HEK293T (cell line): ENCODE data around the gene TRIM17.

Source experiments
- CTCF ChIA-PET: fragments of 350-600 bp; formaldehyde crosslinking; extraction: SDS; loops from one replicate; lab custom pipeline; 2021; ENCODE audit warnings: antibody characterized with exemption, inconsistent platforms; lab: Yijun Ruan, JAX
- POLR2A ChIA-PET: fragments of 350-600 bp; formaldehyde crosslinking; extraction: SDS; loops from one replicate; lab custom pipeline; 2020; ENCODE audit warnings: antibody characterized with exemption, inconsistent platforms; lab: Yijun Ruan, JAX
- DNase-seq: peaks from one replicate; pipeline ENCODE4 v3.0.0; 2012; ENCODE audit warnings: mixed read lengths; ENCODE audit errors: extremely low spot score
- ARNT ChIP-seq: fragments of 450-650 bp; IDR thresholded peaks from 2 replicates; pipeline ENCODE4 v1.6.1; 2017; ENCODE audit warnings: mild to moderate bottlenecking
- BHLHE40 ChIP-seq: fragments of 450-650 bp; IDR thresholded peaks from 2 replicates; pipeline ENCODE4 v1.6.1; 2016; ENCODE audit warnings: mild to moderate bottlenecking, moderate library complexity, borderline replicate concordance
- CTBP1 ChIP-seq: fragments of 450-650 bp; IDR thresholded peaks from 2 replicates; pipeline ENCODE4 v1.6.1; 2016; ENCODE audit warnings: borderline replicate concordance
- ELF4 ChIP-seq: fragments of 450-650 bp; IDR thresholded peaks from 2 replicates; pipeline ENCODE4 v1.6.1; 2017; ENCODE audit warnings: antibody characterized with exemption
- FOXA1 ChIP-seq: fragments of 450-650 bp; IDR thresholded peaks from 2 replicates; pipeline ENCODE4 v1.6.1; 2016; ENCODE audit warnings: mild to moderate bottlenecking
- FOXK2 ChIP-seq: fragments of 450-650 bp; IDR thresholded peaks from 2 replicates; pipeline ENCODE4 v1.6.1; 2016; ENCODE audit warnings: mild to moderate bottlenecking
- FOXM1 ChIP-seq: fragments of 450-650 bp; IDR thresholded peaks from 2 replicates; pipeline ENCODE4 v1.6.1; 2017; ENCODE audit warnings: mild to moderate bottlenecking, borderline replicate concordance
- HDGF ChIP-seq: fragments of 450-650 bp; IDR thresholded peaks from 2 replicates; pipeline ENCODE4 v1.6.1; 2017; ENCODE audit warnings: antibody characterized with exemption, borderline replicate concordance
- L3MBTL2 ChIP-seq: fragments of 450-650 bp; conservative IDR thresholded peaks from 2 replicates; pipeline ENCODE4 v1.6.1; 2016; ENCODE audit warnings: mild to moderate bottlenecking
- LEF1 ChIP-seq: fragments of 450-650 bp; IDR thresholded peaks from 2 replicates; pipeline ENCODE4 v1.6.1; 2017; ENCODE audit warnings: mild to moderate bottlenecking, borderline replicate concordance
- NFRKB ChIP-seq: fragments of 450-650 bp; IDR thresholded peaks from 2 replicates; pipeline ENCODE4 v1.6.1; 2016; ENCODE audit warnings: mild to moderate bottlenecking, moderate library complexity
- PKNOX1 ChIP-seq: fragments of 450-650 bp; IDR thresholded peaks from 2 replicates; pipeline ENCODE4 v1.6.1; 2016
- SP1 ChIP-seq: fragments of 450-650 bp; IDR thresholded peaks from 2 replicates; pipeline ENCODE4 v1.6.1; 2017
- SUZ12 ChIP-seq: fragments of 450-650 bp; IDR thresholded peaks from 2 replicates; pipeline ENCODE4 v1.6.1; 2016; ENCODE audit warnings: mild to moderate bottlenecking
- TARDBP ChIP-seq: fragments of 450-650 bp; IDR thresholded peaks from 2 replicates; pipeline ENCODE4 v1.6.1; 2016
- ZNF384 ChIP-seq: fragments of 450-650 bp; IDR thresholded peaks from 2 replicates; pipeline ENCODE4 v1.6.1; 2016

The TRIM17 gene

DNA sequence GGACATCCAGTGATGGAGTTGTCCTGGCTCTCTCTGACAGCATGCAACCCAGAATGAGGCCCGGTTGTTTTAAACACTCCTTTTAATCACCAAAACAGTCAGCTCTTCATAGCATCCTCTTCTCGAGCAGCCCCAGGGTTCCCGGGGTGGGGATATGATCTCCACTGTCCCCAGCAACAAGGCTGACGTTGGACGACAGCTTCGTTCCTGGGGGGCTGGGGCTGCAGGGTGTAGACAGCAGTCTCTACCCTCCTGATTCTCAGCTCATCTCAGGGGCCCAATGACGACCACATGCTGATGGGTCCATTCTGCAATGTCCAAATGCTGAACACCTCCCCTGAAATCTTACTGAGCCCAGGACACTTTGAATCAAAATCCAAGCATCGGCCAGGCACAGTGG, 37.0 kb downstream of the TRIM17 start:
- DNase-seq, result no peak
- POLR2A ChIA-PET, result interaction anchor here (0.7 to 1.0 kb wide), 2 partner anchors 28 kb away, joined by 3 read pairs; no protein-coding TSS in a partner anchor

GRCh38 chr1:228378873-228379460, 37.7 kb downstream of the TRIM17 start:
- CTCF ChIA-PET, result interaction anchor here (0.9 kb wide), 1 partner anchor 11 kb away, joined by 3 read pairs; no protein-coding TSS in a partner anchor
- POLR2A ChIA-PET, result interaction anchor here (0.7 to 1.0 kb wide), 2 partner anchors 27 to 28 kb away, joined by 3 read pairs; no protein-coding TSS in a partner anchor

More for the DNA sequence above, 37.0 kb downstream of the TRIM17 start:
- TF ChIP-seq PKNOX1, result no peak
- no peak for TF ChIP-seq HDGF
- no peak for TF ChIP-seq SUZ12
- no peak for TF ChIP-seq ELF4
- TF ChIP-seq FOXK2, result no peak
- no peak for TF ChIP-seq SP1
- TF ChIP-seq TARDBP, result no peak
- TF ChIP-seq NFRKB, result no peak
- no peak for TF ChIP-seq ARNT
- TF ChIP-seq FOXM1, result no peak
- TF ChIP-seq L3MBTL2, result no peak
- no peak for TF ChIP-seq LEF1
- no peak for TF ChIP-seq FOXA1
- no peak for TF ChIP-seq CTBP1
- no peak for TF ChIP-seq BHLHE40
- no peak for TF ChIP-seq ZNF384
- CTCF ChIA-PET, result interaction anchor here (0.9 kb wide), 1 partner anchor 10 kb away, joined by 3 read pairs; no protein-coding TSS in a partner anchor

DNA sequence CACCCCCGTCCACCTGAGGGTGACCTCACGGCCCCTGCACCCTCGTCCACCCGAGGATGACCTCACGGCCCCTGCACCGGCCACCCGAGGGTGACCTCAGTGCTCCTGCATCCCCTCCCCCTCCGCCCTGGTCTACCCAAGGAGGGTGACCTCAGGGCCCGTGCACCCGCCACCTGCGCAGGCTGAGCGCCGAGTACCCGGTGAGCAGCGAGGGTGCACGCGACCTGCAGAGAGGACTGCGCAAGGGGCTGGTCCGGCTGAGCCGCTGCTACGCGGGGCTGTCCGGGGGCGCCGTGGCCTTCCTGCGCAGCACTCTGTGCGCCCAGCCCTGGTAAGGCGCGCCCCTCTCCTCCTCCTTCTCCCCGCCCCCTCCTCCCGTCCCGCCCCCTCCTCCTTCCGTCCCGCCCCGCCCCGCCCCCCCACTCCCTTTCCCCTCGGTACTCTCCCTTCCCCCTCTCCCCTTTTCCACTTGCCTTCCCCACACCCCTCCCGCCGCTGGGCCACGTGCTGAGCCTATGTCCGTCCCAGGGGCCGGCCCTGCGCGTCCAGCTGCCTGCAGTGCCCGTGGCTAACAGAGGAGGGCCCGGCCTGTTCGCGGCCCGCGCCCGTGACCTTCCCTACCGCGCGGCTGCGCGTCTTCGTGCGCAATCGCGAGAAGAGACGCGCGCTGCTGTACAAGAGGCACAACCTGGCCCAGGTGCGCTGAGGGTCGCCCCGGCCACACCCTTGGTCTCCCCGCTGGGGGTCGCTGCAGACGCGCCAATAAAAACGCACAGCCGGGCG, 38.4 kb downstream of the TRIM17 start:
- POLR2A ChIA-PET, result no interaction called here
- TF ChIP-seq FOXK2 (no peak), CTBP1 (peak; percentile 88), L3MBTL2 (peak; percentile 93)
- CTCF ChIA-PET, result interaction anchor here (0.6 kb wide), 1 partner anchor 17 kb away, joined by 3 read pairs; no protein-coding TSS in a partner anchor
- peak; percentile 79 for DNase-seq

More at GRCh38 chr1:228378873-228379460, 37.7 kb downstream of the TRIM17 start:
- TF ChIP-seq TARDBP (no peak), ZNF384 (no peak), FOXM1 (no peak), NFRKB (no peak), LEF1 (no peak), SUZ12 (no peak), SP1 (no peak), HDGF (no peak), ARNT (no peak), CTBP1 (no peak), FOXK2 (no peak), FOXA1 (no peak), L3MBTL2 (no peak; the same call in 1 of the 2 replicates), PKNOX1 (no peak), BHLHE40 (no peak), ELF4 (no peak)
- DNase-seq, result no peak

- ChIA-PET POLR2A (interaction anchor here (0.8 kb wide), 1 partner anchor 79 kb away, joined by 3 read pairs; no protein-coding TSS in a partner anchor), CTCF (no interaction called here)
- no peak for DNase-seq
- no peak for TF ChIP-seq SUZ12
- no peak for TF ChIP-seq FOXA1
- no peak for TF ChIP-seq ZNF384
- TF ChIP-seq SP1, result no peak
- TF ChIP-seq FOXK2, result no peak
- TF ChIP-seq TARDBP, result no peak
- no peak for TF ChIP-seq BHLHE40
- TF ChIP-seq CTBP1, result no peak
- no peak for TF ChIP-seq ELF4
These were observed 39.0 kb downstream of the TRIM17 start for GRCh38 chr1:228377664-228378089.

DNA sequence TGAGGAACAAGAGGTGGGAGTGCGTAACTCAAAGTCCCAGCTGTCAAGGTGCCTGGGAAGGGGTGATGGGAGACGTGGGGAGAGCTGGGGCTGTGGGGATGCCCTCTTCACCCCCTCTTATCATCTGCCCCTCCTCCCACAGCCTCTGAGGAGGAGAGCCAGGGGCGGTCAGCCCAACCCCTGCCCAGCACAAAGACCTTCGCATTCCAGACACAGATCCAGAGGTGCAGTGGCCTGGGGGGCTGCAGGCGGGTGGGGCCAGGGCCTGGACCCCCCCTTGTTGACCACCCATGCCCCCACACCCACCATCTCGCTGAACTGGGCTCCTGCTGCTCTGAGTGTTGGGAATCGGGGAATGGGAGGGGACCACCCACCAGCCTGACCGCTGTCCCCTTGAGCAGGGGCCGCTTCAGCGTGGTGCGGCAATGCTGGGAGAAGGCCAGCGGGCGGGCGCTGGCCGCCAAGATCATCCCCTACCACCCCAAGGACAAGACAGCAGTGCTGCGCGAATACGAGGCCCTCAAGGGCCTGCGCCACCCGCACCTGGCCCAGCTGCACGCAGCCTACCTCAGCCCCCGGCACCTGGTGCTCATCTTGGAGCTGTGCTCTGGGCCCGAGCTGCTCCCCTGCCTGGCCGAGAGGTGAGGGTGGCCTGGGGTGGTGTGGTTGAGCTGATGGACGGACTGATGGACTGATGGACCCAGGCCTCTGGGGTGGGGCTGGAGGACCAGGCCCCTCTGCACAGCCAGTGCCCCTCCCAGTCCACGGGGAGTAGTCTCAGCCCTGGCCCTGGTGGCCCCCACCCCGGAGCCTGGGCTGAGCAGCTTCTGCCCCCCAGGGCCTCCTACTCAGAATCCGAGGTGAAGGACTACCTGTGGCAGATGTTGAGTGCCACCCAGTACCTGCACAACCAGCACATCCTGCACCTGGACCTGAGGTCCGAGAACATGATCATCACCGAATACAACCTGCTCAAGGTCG, 39.7 kb downstream of the TRIM17 start:
- POLR2A ChIA-PET, result interaction anchor here (0.8 kb wide), 1 partner anchor 79 kb away, joined by 3 read pairs; no protein-coding TSS in a partner anchor
- CTCF ChIA-PET, result interaction anchor here (0.6 kb wide), 1 partner anchor 15 kb away, joined by 3 read pairs; no protein-coding TSS in a partner anchor
- no peak for DNase-seq
- TF ChIP-seq SUZ12 (no peak), TARDBP (no peak), CTBP1 (no peak), ZNF384 (no peak), SP1 (no peak), ARNT (no peak), NFRKB (no peak), ELF4 (no peak), LEF1 (no peak)
